IMR-90 (cell line): ENCODE results near the gene FUT1. TPM values are rescaled to one million over a fixed set of nuclear protein-coding genes. Genes with fewer than 3 reads are reported as not detected.

Experiments
- ATAC-seq: fragments of 200-7000 bp; cut with Tn5 transposase; 2 replicates; pipeline ENCODE4 v1.9.1; 2020; ENCODE audit warnings: low read depth, mild to moderate bottlenecking, moderate library complexity
- BruUV-seq: library from RNA; stranded (reverse); fragments of 400-500 nt; replicated peaks from 2 replicates; lab custom pipeline; 2021; lab: Mats Ljungman, UMichigan
- CTCF ChIA-PET: fragments of 300-600 bp; formaldehyde crosslinking; extraction: SDS; loops from one replicate; lab custom pipeline; 2021; ENCODE audit warnings: antibody characterized with exemption; lab: Yijun Ruan, JAX
- POLR2A ChIA-PET: fragments of 300-600 bp; sonication (Branson Sonifier 250); formaldehyde crosslinking; loops from one replicate; lab custom pipeline; 2022; ENCODE audit warnings: antibody characterized with exemption; ENCODE audit not compliant: unreplicated experiment; lab: Charles Lee
- DNase-seq: peaks from one replicate; pipeline ENCODE4 v3.0.0; 2013
- H2AFZ ChIP-seq: replicated peaks from 2 replicates; pipeline ENCODE3; 2013; ENCODE audit warnings: low read length, mild to moderate bottlenecking; ENCODE audit not compliant: poor library complexity
- H2AK5ac ChIP-seq: 2 replicates; pipeline ENCODE4 v1.6.1; 2013; ENCODE audit warnings: low read depth, low read length, inconsistent platforms
- H2AK9ac ChIP-seq: replicated peaks from 2 replicates; pipeline ENCODE3; 2013; ENCODE audit warnings: mild to moderate bottlenecking, low read depth, low read length, moderate library complexity; ENCODE audit not compliant: poor library complexity
- H2BK120ac ChIP-seq: 2 replicates; pipeline ENCODE4 v1.6.1; 2013; ENCODE audit warnings: low read depth, low read length, inconsistent platforms
- H2BK15ac ChIP-seq: 3 replicates; pipeline ENCODE4 v1.6.1; 2013; ENCODE audit warnings: low read depth, low read length, inconsistent platforms
- H2BK20ac ChIP-seq: 2 replicates; pipeline ENCODE4 v1.6.1; 2013; ENCODE audit warnings: low read depth, mild to moderate bottlenecking, inconsistent platforms, low read length, moderate library complexity
- H2BK5ac ChIP-seq: 2 replicates; pipeline ENCODE4 v1.6.1; 2013; ENCODE audit warnings: mild to moderate bottlenecking, low read depth, low read length, inconsistent platforms; ENCODE audit not compliant: poor library complexity, severe bottlenecking
- H3K14ac ChIP-seq: replicated peaks from 2 replicates; pipeline ENCODE4 v1.6.1; 2013; ENCODE audit warnings: low read depth, low read length, inconsistent platforms
- H3K18ac ChIP-seq: 2 replicates; pipeline ENCODE4 v1.6.1; 2013; ENCODE audit warnings: low read depth, low read length, control low read depth
- H3K23ac ChIP-seq: 2 replicates; pipeline ENCODE4 v1.6.1; 2013; ENCODE audit warnings: low read depth, low read length, inconsistent platforms
- H3K27ac ChIP-seq: 2 replicates; pipeline ENCODE4 v1.5.1; 2013; ENCODE audit warnings: mild to moderate bottlenecking, control low read depth, low read length; ENCODE audit not compliant: insufficient read depth
- H3K27me3 ChIP-seq: 2 replicates; pipeline ENCODE4 v1.6.1; 2013; ENCODE audit warnings: low read length; ENCODE audit not compliant: control insufficient read depth, insufficient read depth
- H3K36me3 ChIP-seq: 2 replicates; pipeline ENCODE4 v1.6.1; 2013; ENCODE audit warnings: low read length, mixed read lengths; ENCODE audit not compliant: control insufficient read depth, insufficient read depth
- H3K4ac ChIP-seq: 2 replicates; pipeline ENCODE4 v1.6.1; 2013; ENCODE audit warnings: low read depth, low read length, inconsistent platforms
- H3K4me1 ChIP-seq: 2 replicates; pipeline ENCODE4 v1.6.1; 2013; ENCODE audit warnings: low read length, mixed read lengths; ENCODE audit not compliant: control insufficient read depth, insufficient read depth
- H3K4me2 ChIP-seq: 2 replicates; pipeline ENCODE4 v1.6.1; 2013; ENCODE audit warnings: low read depth, mild to moderate bottlenecking, control low read depth, low read length, moderate library complexity
- H3K4me3 ChIP-seq: 2 replicates; pipeline ENCODE4 v1.5.1; 2013; ENCODE audit warnings: low read depth, mild to moderate bottlenecking, control low read depth, low read length, moderate library complexity; ENCODE audit not compliant: insufficient read depth
- H3K56ac ChIP-seq: 2 replicates; pipeline ENCODE4 v1.6.1; 2013; ENCODE audit warnings: low read length, inconsistent platforms; ENCODE audit not compliant: insufficient read depth; ENCODE audit errors: extremely low read depth
- H3K79me1 ChIP-seq, 2 experiments: 2 replicates each; pipeline ENCODE4 v1.6.1; 2013; ENCODE audit warnings: low read length in 2 of 2, inconsistent platforms in 1 of 2, low read depth in 1 of 2
- H3K9ac ChIP-seq: 2 replicates; pipeline ENCODE4 v1.6.1; 2013; ENCODE audit warnings: low read depth, low read length, control low read depth
- H3K9me1 ChIP-seq: 2 replicates; pipeline ENCODE4 v1.6.1; 2013; ENCODE audit warnings: low read length, inconsistent platforms; ENCODE audit not compliant: insufficient read depth
- H3K9me3 ChIP-seq: 2 replicates; pipeline ENCODE4 v1.6.1; 2013; ENCODE audit warnings: low read length; ENCODE audit not compliant: control insufficient read depth, insufficient read depth
- H4K20me1 ChIP-seq: 2 replicates; pipeline ENCODE4 v1.6.1; 2013; ENCODE audit warnings: low read length, inconsistent platforms; ENCODE audit not compliant: insufficient read depth
- H4K5ac ChIP-seq: 2 replicates; pipeline ENCODE4 v1.6.1; 2013; ENCODE audit warnings: mild to moderate bottlenecking, low read depth, low read length, control low read depth
- H4K8ac ChIP-seq, 2 experiments: 2 replicates each; pipeline ENCODE4 v1.6.1; 2013; ENCODE audit warnings: low read depth in 2 of 2, low read length in 2 of 2, control low read depth in 1 of 2, inconsistent platforms in 1 of 2
- H4K91ac ChIP-seq: 2 replicates; pipeline ENCODE4 v1.6.1; 2013; ENCODE audit warnings: low read depth, low read length, inconsistent platforms; ENCODE audit not compliant: insufficient read depth
- CHD1 ChIP-seq: IDR thresholded peaks from 2 replicates; pipeline ENCODE4 v1.6.1; 2012; ENCODE audit warnings: low read depth, low read length, improper control_type of control experiment
- MAFK ChIP-seq: IDR thresholded peaks from 2 replicates; pipeline ENCODE4 v1.6.1; 2012; ENCODE audit warnings: low read depth, low read length, improper control_type of control experiment
- MAZ ChIP-seq: IDR thresholded peaks from 2 replicates; pipeline ENCODE4 v1.6.1; 2012; ENCODE audit warnings: low read depth, mild to moderate bottlenecking, low read length, improper control_type of control experiment, moderate library complexity, borderline replicate concordance
- RAD21 ChIP-seq: IDR thresholded peaks from 2 replicates; pipeline ENCODE4 v1.6.1; 2012; ENCODE audit warnings: low read length, improper control_type of control experiment
- RCOR1 ChIP-seq: IDR thresholded peaks from 2 replicates; pipeline ENCODE4 v1.6.1; 2012; ENCODE audit warnings: mild to moderate bottlenecking, low read length, improper control_type of control experiment; ENCODE audit not compliant: insufficient replicate concordance
- USF2 ChIP-seq: fragments of 150-350 bp; IDR thresholded peaks from 2 replicates; pipeline ENCODE4 v1.6.1; 2017; ENCODE audit warnings: mild to moderate bottlenecking, antibody characterized with exemption, low read length, low read depth
- WGBS, 2 experiments: methylation state at CpG; one replicate each; pipeline versions ENCODE4 v1.1.5 to v1.1.7; 2013; ENCODE audit warnings: missing lambda C conversion rate in 2 of 2; ENCODE audit not compliant: insufficient read length in 1 of 2; ENCODE audit errors: extremely low coverage in 2 of 2; 5-methylcytosine and 5-hydroxymethylcytosine counted together
- dilution Hi-C: fragments of 300-500 bp; cut with HindIII; formaldehyde crosslinking; loops from one replicate; pipeline ENCODE4 v1.14.3; 2018; ENCODE audit warnings: low sequenced_read_pairs; ENCODE audit not compliant: unreplicated experiment
- in situ Hi-C: fragments of 300-500 bp; cut with MboI; formaldehyde crosslinking; loops from 3 replicates; pipeline ENCODE4 v1.14.3; 2019; ENCODE audit warnings: low sequenced_read_pairs, inconsistent platforms, mixed read lengths
- intact Hi-C: fragments of 100-400 bp; cut with micrococcal nuclease; formaldehyde crosslinking; loops from 2 replicates; pipeline ENCODE4 v1.10.0; 2022
- polyA plus RNA-seq, 3 experiments: library from polyadenylated mRNA; depleted of rRNA; stranded (reverse); fragments of >200 nt; gene quantifications; 2 replicates each; pipeline ENCODE4 v1.2.3, GENCODE V29; 2012; ENCODE audit warnings: low replicate concordance in 1 of 3
- total RNA-seq: library from RNA; depleted of rRNA; stranded (reverse); fragments of >200 nt; gene quantifications from 2 replicates; pipeline ENCODE4 v1.2.3, GENCODE V29; 2012
- TF ChIP-seq, protein P1 (sequence below): fragments of 150-350 bp; IDR thresholded peaks from 2 replicates; pipeline ENCODE4 v1.6.1; 2016; ENCODE audit warnings: low read depth, mild to moderate bottlenecking, low read length, moderate library complexity, borderline replicate concordance

The FUT1 gene
- total and polyA plus RNA-seq, 2 of the 4 experiments (the other 2 are of a cell fraction) = 0.09 to 0.18 TPM

DNA sequence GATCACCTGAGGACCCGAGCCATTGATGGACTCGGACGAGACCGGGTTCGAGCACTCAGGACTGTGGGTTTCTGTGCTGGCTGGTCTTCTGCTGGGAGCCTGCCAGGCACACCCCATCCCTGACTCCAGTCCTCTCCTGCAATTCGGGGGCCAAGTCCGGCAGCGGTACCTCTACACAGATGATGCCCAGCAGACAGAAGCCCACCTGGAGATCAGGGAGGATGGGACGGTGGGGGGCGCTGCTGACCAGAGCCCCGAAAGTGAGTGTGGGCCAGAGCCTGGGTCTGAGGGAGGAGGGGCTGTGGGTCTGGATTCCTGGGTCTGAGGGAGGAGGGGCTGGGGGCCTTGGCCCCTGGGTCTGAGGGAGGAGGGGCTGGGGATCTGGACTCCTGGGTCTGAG, 3.8 kb upstream of the FUT1 start:
- WGBS, 2 experiments = 83% methylated on average over 1 of the region's 11 CpGs; no CpG with 5 or more reads in 1 of the 2 experiments
- no peak overlapping the region for H4K8ac ChIP-seq
- no peak for ATAC-seq
- H2AK5ac ChIP-seq = no peak overlapping the region
- H2AK9ac ChIP-seq = no peak overlapping the region
- no peak overlapping the region for H3K56ac ChIP-seq
- no peaks in the 10 kb centered on the region for H3K79me1 ChIP-seq
- H4K20me1 ChIP-seq = no peaks in the 10 kb centered on the region
- no peak overlapping the region for H3K4me3 ChIP-seq
- ChIA-PET CTCF (no interaction called here), POLR2A (no interaction called here)
- no peak overlapping the region for H3K9ac ChIP-seq
- no peak for DNase-seq
- no peak overlapping the region for H3K4ac ChIP-seq
- dilution Hi-C loops = no loop called here
- peaks cover 4% of the 10 kb centered on the region; the same call in 1 of the 2 replicates for H3K4me1 ChIP-seq
- H2AFZ ChIP-seq = no peak overlapping the region
- no peak overlapping the region for H2BK5ac ChIP-seq
- no peak overlapping the region for H2BK120ac ChIP-seq
- in situ Hi-C loops = no loop called here
- H3K14ac ChIP-seq = no peak overlapping the region
- no peak overlapping the region for H3K18ac ChIP-seq
- H3K9me3 ChIP-seq = no peaks in the 10 kb centered on the region
- H3K27me3 ChIP-seq = peaks cover 35% of the 10 kb centered on the region
- H3K4me2 ChIP-seq = no peak overlapping the region
- no peaks in the 10 kb centered on the region for H3K36me3 ChIP-seq
- H4K91ac ChIP-seq = no peak overlapping the region
- intact Hi-C loops = no loop called here
- H3K9me1 ChIP-seq = no peaks in the 10 kb centered on the region
- H3K27ac ChIP-seq = no peak overlapping the region
- no peak for TF ChIP-seq RCOR1
- TF ChIP-seq MAFK = no peak
- TF ChIP-seq, protein P1, sequence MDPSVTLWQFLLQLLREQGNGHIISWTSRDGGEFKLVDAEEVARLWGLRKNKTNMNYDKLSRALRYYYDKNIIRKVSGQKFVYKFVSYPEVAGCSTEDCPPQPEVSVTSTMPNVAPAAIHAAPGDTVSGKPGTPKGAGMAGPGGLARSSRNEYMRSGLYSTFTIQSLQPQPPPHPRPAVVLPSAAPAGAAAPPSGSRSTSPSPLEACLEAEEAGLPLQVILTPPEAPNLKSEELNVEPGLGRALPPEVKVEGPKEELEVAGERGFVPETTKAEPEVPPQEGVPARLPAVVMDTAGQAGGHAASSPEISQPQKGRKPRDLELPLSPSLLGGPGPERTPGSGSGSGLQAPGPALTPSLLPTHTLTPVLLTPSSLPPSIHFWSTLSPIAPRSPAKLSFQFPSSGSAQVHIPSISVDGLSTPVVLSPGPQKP = no peak
- TF ChIP-seq MAZ = no peak
- no peak for TF ChIP-seq RAD21
- TF ChIP-seq CHD1 = no peak
- no peak for TF ChIP-seq USF2
- no peak overlapping the region for H4K5ac ChIP-seq
- H2BK20ac ChIP-seq = no peak overlapping the region
- no peak overlapping the region for H3K23ac ChIP-seq
- no peak overlapping the region for H2BK15ac ChIP-seq
- BruUV-seq = no TSS peak
